H1 (cell line): ENCODE data around the gene MBOAT2. TPM values are rescaled to one million over a fixed set of nuclear protein-coding genes. Genes with fewer than 3 reads are reported as not detected.

ENCODE experiments used
- ATF3 ChIP-seq: IDR thresholded peaks from 2 replicates; pipeline ENCODE4 v1.6.1; 2011; ENCODE audit warnings: low read depth, mild to moderate bottlenecking, low read length; ENCODE audit not compliant: insufficient read depth
- CEBPB ChIP-seq: IDR thresholded peaks from 2 replicates; pipeline ENCODE4 v1.6.1; 2012; ENCODE audit warnings: low read depth, low read length
- E2F6 ChIP-seq: IDR thresholded peaks from 2 replicates; pipeline ENCODE4 v1.6.1; 2012; ENCODE audit warnings: inconsistent platforms
- SIX5 ChIP-seq: IDR thresholded peaks from 2 replicates; pipeline ENCODE4 v1.6.1; 2011; ENCODE audit warnings: mild to moderate bottlenecking, low read depth, low read length
- polyA plus RNA-seq, 7 experiments: library from polyadenylated mRNA; depleted of rRNA in 3 of 7; stranded (reverse) in 5 of 7; unstranded in 2 of 7; fragments of >200 nt in 5 of 7; fragments of 200-250 nt in 2 of 7; gene quantifications; 1 replicate in 5 of 7; 2 replicates in 1 of 7; 4 replicates in 1 of 7; pipeline versions ENCODE4 v1.2.1 to v1.2.3, GENCODE V29; 2011 to 2013; ENCODE audit warnings: missing spikeins in 2 of 7, mixed read lengths in 2 of 7
- total RNA-seq: library from RNA; stranded (reverse); fragmentation: NEBNext Ultra II Directional; extraction: Animal tissue kit (Norgen Biotek cat#: 25700); gene quantifications from 2 replicates; pipeline ENCODE4 v1.2.1, GENCODE V29; 2021

MBOAT2 gene
- total and polyA plus RNA-seq, 2 of the 8 experiments (the other 6 are each of a cell fraction or from before 2014, with no cell fraction given) = 11.2 to 23.4 TPM

- TF ChIP-seq SIX5 (no peak), E2F6 (no peak), CEBPB (no peak), ATF3 (no peak)
Observed at GRCh38 chr2:9002313-9002636, 1.2 kb downstream of the MBOAT2 start (continued).
